PC-9 (cell line): Measurements from ENCODE around the gene CSNK1D.
"Not testable (repeated sequence)": the region's sequence is repeated elsewhere in the genome, so short reads cannot be mapped to it uniquely, and the experiment has no call there.

ENCODE experiments used
- CTCF ChIP-seq: fragments of 200-600 bp; sonication (generic); conservative IDR thresholded peaks from 2 replicates; pipeline ENCODE4 v1.6.1; 2017; ENCODE audit warnings: mixed run types, antibody characterized with exemption, mild to moderate bottlenecking, moderate library complexity
- EZH2 ChIP-seq: fragments of 200-600 bp; sonication (generic); IDR thresholded peaks from 2 replicates; pipeline ENCODE4 v1.8.0; 2017; ENCODE audit warnings: antibody characterized with exemption, low read depth

- TF ChIP-seq EZH2, CTCF: not testable (repeated sequence)
Measured at GRCh38 chr17:82210655-82211054, 62.8 kb downstream of the CSNK1D start.
